Gastroesophageal sphincter (tissue), 4 donors: ENCODE results near the gene KICS2. TPM values are rescaled to one million over a fixed set of nuclear protein-coding genes. Genes with fewer than 3 reads are reported as not detected.
"Not testable (repeated sequence)": the region's sequence is repeated elsewhere in the genome, so short reads cannot be mapped to it uniquely, and the experiment has no call there.

Source experiments
- ATAC-seq: fragments of 150-250 bp; one replicate; pipeline ENCODE4 v1.9.1; 2016; ENCODE audit warnings: mild to moderate bottlenecking, moderate library complexity
- H3K27ac ChIP-seq, 4 donors: fragments of 200-600 bp; sonication (generic) in 3 of 4; 1 replicate in 3 of 4; 2 replicates in 1 of 4; pipeline ENCODE4 v1.5.1; 2016 to 2019
- H3K27me3 ChIP-seq: fragments of 200-600 bp; sonication (generic); one replicate; pipeline ENCODE4 v1.5.1; 2019
- H3K36me3 ChIP-seq, 2 donors: fragments of 200-600 bp; sonication (generic); one replicate each; pipeline ENCODE4 v1.5.1; 2019; ENCODE audit warnings: control low read depth in 1 of 2
- H3K4me1 ChIP-seq, 3 donors: fragments of 200-600 bp; sonication (generic); 1 replicate in 2 of 3; 2 replicates in 1 of 3; pipeline ENCODE4 v1.5.1; 2016 to 2019; ENCODE audit warnings: control low read depth in 2 of 3
- H3K4me3 ChIP-seq, 2 donors: fragments of 200-600 bp; sonication (generic); one replicate each; pipeline ENCODE4 v1.5.1; 2019; ENCODE audit warnings: mild to moderate bottlenecking in 1 of 2, moderate library complexity in 1 of 2
- H3K9me3 ChIP-seq, 3 donors: fragments of 200-600 bp; sonication (generic); one replicate each; pipeline ENCODE4 v1.5.1; 2017 to 2019; ENCODE audit warnings: control low read depth in 2 of 3
- EP300 ChIP-seq: sonication (generic); formaldehyde crosslinking; IDR thresholded peaks from one replicate; pipeline ENCODE4 v1.6.1; 2017; ENCODE audit warnings: antibody characterized with exemption, mild to moderate bottlenecking
- POLR2A ChIP-seq, 2 donors: fragments of 450-650 bp; IDR thresholded peaks; one replicate each; pipeline ENCODE4 v1.6.1; 2017; ENCODE audit warnings: antibody characterized with exemption in 2 of 2, mild to moderate bottlenecking in 2 of 2, moderate library complexity in 1 of 2
- POLR2AphosphoS5 ChIP-seq: sonication (generic); formaldehyde crosslinking; IDR thresholded peaks from one replicate; pipeline ENCODE4 v1.6.1; 2017; ENCODE audit warnings: antibody characterized with exemption
- whole genome bisulfite sequencing, 2 donors: methylation state at CpG; one replicate each; pipeline ENCODE4 v1.1.5; 2018; ENCODE audit warnings: low coverage in 1 of 2; 5-methylcytosine and 5-hydroxymethylcytosine counted together
- total RNA-seq, 4 donors: library from RNA; depleted of rRNA; stranded (reverse); fragments of >200 nt; gene quantifications; one replicate each; pipeline ENCODE4 v1.1.0, GENCODE V29; 2016
- TF ChIP-seq, protein P1 (sequence below), 4 experiments: fragments of 200-600 bp in 2 of 4; fragments of 450-650 bp in 2 of 4; sonication (generic) in 1 of 4; IDR thresholded peaks; one replicate each; pipeline ENCODE4 v1.5.1; 2017 to 2019; ENCODE audit warnings: antibody characterized with exemption in 4 of 4, mild to moderate bottlenecking in 2 of 4, moderate library complexity in 2 of 4

KICS2 gene
- total RNA-seq, 4 donors from 2014 or later = 2.4 to 6.7 (median 5.9) TPM

DNA sequence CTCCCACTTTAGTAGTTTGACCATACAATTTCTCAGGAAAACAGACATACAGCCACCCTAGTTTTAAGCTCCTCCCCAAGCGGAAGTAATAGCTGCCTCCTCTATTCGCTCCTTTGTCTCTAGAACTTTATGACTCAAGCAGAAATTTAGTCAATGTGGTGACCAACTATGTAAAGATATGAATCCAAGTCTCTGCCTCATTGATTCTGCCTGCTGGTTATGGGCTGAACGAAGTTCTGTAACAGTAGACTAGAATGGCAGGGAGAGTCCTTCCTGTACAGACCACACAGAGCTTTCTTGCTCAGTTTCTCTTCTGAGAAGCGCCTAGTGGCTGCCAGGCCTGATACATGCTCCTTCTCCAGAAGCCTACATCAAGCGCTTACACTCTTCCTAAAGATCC lies 19.1 kb downstream of the KICS2 start:
- 96 to 100% methylated on average over 2 to 3 of the region's 5 CpGs for WGBS, 2 donors

DNA sequence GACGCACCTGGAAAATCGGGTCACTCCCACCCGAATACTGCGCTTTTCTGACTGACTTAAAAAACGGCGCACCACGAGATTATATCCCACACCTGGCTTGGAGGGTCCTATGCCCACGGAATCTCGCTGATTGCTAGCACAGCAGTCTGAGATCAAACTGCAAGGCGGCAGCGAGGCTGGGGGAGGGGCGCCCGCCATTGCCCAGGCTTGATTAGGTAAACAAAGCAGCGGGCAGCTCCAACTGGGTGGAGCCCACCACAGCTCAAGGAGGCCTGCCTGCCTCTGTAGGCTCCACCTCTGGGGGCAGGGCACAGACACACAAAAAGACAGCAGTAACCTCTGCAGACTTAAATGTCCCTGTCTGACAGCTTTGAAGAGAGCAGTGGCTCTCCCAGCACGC lies 26.3 kb downstream of the KICS2 start:
- not testable (repeated sequence) for H3K9me3 ChIP-seq, H3K4me3 ChIP-seq, H3K4me1 ChIP-seq, ATAC-seq, H3K27ac ChIP-seq, H3K27me3 ChIP-seq
- WGBS, 2 donors = no CpG with 5 or more reads among the region's 15 CpGs
- H3K36me3 ChIP-seq = peaks cover 0 to 25% of the 10 kb centered on the region in 2 donors

More for the DNA sequence above, 19.1 kb downstream of the KICS2 start:
- TF ChIP-seq, protein P1, sequence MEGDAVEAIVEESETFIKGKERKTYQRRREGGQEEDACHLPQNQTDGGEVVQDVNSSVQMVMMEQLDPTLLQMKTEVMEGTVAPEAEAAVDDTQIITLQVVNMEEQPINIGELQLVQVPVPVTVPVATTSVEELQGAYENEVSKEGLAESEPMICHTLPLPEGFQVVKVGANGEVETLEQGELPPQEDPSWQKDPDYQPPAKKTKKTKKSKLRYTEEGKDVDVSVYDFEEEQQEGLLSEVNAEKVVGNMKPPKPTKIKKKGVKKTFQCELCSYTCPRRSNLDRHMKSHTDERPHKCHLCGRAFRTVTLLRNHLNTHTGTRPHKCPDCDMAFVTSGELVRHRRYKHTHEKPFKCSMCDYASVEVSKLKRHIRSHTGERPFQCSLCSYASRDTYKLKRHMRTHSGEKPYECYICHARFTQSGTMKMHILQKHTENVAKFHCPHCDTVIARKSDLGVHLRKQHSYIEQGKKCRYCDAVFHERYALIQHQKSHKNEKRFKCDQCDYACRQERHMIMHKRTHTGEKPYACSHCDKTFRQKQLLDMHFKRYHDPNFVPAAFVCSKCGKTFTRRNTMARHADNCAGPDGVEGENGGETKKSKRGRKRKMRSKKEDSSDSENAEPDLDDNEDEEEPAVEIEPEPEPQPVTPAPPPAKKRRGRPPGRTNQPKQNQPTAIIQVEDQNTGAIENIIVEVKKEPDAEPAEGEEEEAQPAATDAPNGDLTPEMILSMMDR (IDR thresholded peaks at IDR 0.05) = no peak
- TF ChIP-seq POLR2AphosphoS5 (no peak), EP300 (no peak), POLR2A (IDR thresholded peaks at IDR 0.05) (no peak)
- H3K4me1 ChIP-seq = no peaks in the 10 kb centered on the region
- ATAC-seq = no peak
- H3K27ac ChIP-seq = no peak overlapping the region
- peaks cover 0 to 21% of the 10 kb centered on the region in 2 donors for H3K36me3 ChIP-seq
- no peak overlapping the region for H3K4me3 ChIP-seq
- no peaks in the 10 kb centered on the region for H3K9me3 ChIP-seq
- H3K27me3 ChIP-seq = no peaks in the 10 kb centered on the region

DNA sequence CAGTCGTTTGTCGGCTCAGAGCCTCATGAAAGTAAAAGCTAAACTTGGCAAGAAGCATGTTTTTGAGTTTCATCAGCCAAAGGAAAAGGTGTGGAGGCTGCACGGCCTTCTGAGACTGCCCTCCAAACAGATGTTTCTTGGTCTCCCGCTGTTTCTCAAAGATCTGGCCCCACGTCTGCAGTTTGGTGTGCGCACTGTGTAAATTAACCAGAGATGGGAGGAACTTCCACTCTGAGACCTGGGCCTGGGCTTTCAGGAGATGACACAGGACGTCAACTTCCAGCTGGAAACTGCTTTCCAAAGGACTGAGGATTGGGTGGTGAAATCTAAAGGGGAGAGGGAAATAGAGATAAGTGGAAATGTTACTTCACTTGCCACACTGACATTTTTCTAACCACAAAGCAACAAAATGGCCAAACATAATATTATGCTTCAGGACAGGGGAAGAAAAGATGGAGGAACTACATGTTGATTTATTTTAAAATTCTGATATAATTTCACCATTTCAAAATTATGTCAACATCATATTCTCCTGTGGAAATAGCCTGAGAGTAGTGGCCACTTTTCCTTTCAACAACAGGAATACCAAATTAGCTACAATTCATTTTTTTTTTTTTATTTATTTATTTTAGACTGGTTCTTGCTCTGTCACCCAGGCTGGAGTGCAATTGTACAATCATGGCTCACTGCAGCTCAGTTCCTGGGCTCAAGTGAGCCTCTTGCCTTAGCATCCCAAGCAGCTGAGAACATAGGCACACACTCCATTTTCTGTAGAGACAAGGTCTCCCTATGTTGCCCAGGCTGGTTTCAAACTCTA lies 27.6 kb downstream of the KICS2 start:
- Histone ChIP-seq H3K4me3 (no peak overlapping the region), H3K27ac (no peak overlapping the region), H3K4me1 (no peaks in the 10 kb centered on the region), H3K9me3 (no peaks in the 10 kb centered on the region), H3K36me3 (peaks cover 0 to 25% of the 10 kb centered on the region in 2 donors), H3K27me3 (no peaks in the 10 kb centered on the region)
- ATAC-seq = no peak
- 67 to 83% methylated on average over 1 to 5 of the region's 7 CpGs for WGBS, 2 donors
- TF ChIP-seq POLR2AphosphoS5 (no peak), POLR2A (IDR thresholded peaks at IDR 0.05) (no peak), EP300 (no peak)
- TF ChIP-seq, protein P1 (IDR thresholded peaks at IDR 0.05) = no peak

DNA sequence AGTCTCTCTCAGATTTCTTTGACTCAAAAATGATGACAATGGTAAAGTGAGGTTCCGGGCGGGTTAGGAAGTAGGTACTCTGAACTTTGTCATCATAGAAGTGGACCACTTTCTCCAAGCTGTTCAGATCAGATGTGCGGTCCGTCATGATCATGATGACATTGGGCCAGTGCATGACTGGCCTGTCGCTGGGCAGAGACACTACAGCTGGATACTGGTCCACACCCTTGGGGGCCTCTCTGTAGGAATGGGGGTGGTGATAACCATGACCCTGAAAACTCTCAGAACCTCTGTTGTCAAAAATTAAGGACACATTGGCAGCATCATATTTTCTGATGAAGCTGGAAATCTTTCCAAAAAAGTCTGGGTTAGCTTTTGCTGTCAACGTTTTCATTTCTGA lies 28.2 kb downstream of the KICS2 start:
- 88 to 91% methylated on average over 4 to 5 of the region's 6 CpGs for WGBS, 2 donors
- H3K4me1 ChIP-seq = no peaks in the 10 kb centered on the region
- no peaks in the 10 kb centered on the region for H3K9me3 ChIP-seq
- no peak for ATAC-seq
- H3K4me3 ChIP-seq = no peak overlapping the region
- H3K27ac ChIP-seq = no peak overlapping the region
- TF ChIP-seq, protein P1 (IDR thresholded peaks at IDR 0.05) = no peak
- no peak for TF ChIP-seq POLR2A (IDR thresholded peaks at IDR 0.05)
- TF ChIP-seq EP300 = no peak
- no peak for TF ChIP-seq POLR2AphosphoS5
- H3K27me3 ChIP-seq = no peaks in the 10 kb centered on the region
- H3K36me3 ChIP-seq = peaks cover 0 to 25% of the 10 kb centered on the region in 2 donors

DNA sequence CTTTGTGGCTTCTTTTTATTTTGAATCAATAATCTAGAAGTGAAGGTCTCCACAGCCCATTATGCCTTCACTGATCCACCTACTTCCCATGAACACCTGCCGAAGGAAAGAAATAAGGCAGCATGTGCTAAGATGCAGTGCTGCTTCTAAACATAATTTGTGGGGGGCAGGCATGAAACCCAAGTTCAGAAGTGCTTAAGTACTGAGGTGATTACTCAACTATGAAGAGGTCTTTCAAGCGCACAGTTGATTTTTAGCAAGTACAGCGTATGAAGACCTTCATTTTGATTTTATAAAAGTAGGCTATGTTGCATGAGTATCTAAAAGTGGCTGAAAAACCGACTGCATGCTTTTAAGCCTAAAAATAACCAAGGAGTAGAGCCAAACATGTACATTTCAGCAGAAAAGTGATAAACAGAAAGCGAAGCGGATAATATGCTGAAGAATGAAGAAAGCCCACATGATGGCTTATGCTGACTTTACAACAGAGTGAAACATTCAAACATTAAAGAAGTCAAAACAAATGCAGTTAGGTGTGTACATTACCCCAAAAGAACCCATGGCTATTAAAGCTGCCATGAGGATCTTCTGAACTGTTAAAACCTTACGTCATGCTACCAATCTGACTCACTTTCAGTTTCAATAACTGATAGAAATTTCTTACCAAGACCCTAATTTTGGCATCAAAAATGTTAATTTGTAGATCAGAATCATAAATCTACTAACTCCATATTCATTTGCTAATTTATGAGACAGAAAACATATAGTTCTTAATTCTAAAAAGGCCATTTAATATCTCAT lies 29.3 kb downstream of the KICS2 start:
- peaks cover 0 to 25% of the 10 kb centered on the region in 2 donors for H3K36me3 ChIP-seq

More for the DNA sequence above, 29.3 kb downstream of the KICS2 start:
- no peak for ATAC-seq
- Histone ChIP-seq H3K4me1 (no peaks in the 10 kb centered on the region), H3K4me3 (no peak overlapping the region), H3K27me3 (no peaks in the 10 kb centered on the region), H3K9me3 (no peaks in the 10 kb centered on the region), H3K27ac (no peak overlapping the region)
- TF ChIP-seq, protein P1 (IDR thresholded peaks at IDR 0.05) = no peak
- TF ChIP-seq POLR2AphosphoS5 (no peak), EP300 (no peak), POLR2A (IDR thresholded peaks at IDR 0.05) (no peak)
- WGBS, 2 donors = 83 to 92% methylated on average over 7 of the region's 7 CpGs
